H54 (cell line): ENCODE data around the gene BAIAP2L2.
"Not testable (repeated sequence)": the region's sequence is repeated elsewhere in the genome, so short reads cannot be mapped to it uniquely, and the experiment has no call there.

ENCODE experiments used
- DNase-seq: peaks from one replicate; pipeline ENCODE4 v3.0.0; 2011; ENCODE audit warnings: low spot score, mixed read lengths; ENCODE audit not compliant: insufficient read length
- FAIRE-seq: peaks from 3 replicates; lab custom pipeline; 2011; peaks lifted over from hg19 to GRCh38; lab: Jason Lieb, UNC
- POLR2A ChIP-seq: IDR thresholded peaks from 2 replicates; pipeline ENCODE4 v1.6.1; 2011; ENCODE audit warnings: low read depth, mild to moderate bottlenecking, low read length

Gene BAIAP2L2

GRCh38 chr22:38124236-38124974 is 13.9 kb upstream of the BAIAP2L2 start:
- no peak for TF ChIP-seq POLR2A
- FAIRE-seq (no peak), DNase-seq (no peak)

- FAIRE-seq, result no peak
- no peak for TF ChIP-seq POLR2A
- no peak for DNase-seq
These were observed 12.1 kb upstream of the BAIAP2L2 start for GRCh38 chr22:38122616-38123015.

DNA sequence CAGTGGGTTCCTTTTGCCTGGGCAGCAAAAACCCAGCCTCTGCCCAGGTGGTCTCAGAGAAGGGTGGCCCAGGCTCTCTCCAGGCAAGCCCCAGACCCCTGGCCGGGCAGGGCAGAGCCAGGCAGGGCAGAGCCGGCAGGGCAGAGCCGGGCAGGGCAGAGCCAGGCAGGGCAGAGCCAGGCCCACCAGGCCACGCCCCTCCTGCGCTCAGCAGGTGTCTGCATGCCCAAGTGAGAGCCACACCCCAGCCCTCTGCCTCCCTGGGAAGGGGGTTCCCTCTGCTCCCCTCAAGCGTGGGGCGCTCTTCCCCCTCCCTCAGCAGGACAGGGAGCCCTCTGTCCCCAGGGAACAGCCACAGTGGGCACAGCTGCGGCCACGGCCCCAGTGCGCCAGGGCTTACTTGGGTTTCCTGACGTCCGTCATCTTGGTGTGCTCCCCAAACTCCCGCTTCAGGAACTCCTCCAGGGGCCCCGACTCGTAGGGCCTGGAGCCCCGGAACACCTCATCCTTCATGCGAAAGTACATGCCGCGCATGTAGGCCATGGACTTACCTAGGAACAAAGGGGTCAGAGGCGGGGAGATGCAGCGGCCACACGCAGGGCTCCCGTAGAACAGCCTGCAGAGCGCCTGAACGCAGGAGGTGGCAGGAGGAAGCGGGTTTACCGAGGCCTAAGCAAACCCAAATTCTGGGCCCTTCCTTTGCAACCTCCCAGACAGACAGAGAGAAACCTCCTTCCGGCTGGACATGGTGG is 10.1 kb upstream of the BAIAP2L2 start:
- DNase-seq, result no peak
- no peak for TF ChIP-seq POLR2A
- FAIRE-seq, result no peak

GRCh38 chr22:38118747-38119146 is 8.3 kb upstream of the BAIAP2L2 start:
- not testable (repeated sequence) for DNase-seq, FAIRE-seq

- no peak for FAIRE-seq
- DNase-seq, result no peak
- TF ChIP-seq POLR2A, result no peak
These were observed 7.7 kb upstream of the BAIAP2L2 start for GRCh38 chr22:38118182-38118581.

GRCh38 chr22:38117556-38117955 is 7.1 kb upstream of the BAIAP2L2 start:
- not testable (repeated sequence) for FAIRE-seq, DNase-seq

DNA sequence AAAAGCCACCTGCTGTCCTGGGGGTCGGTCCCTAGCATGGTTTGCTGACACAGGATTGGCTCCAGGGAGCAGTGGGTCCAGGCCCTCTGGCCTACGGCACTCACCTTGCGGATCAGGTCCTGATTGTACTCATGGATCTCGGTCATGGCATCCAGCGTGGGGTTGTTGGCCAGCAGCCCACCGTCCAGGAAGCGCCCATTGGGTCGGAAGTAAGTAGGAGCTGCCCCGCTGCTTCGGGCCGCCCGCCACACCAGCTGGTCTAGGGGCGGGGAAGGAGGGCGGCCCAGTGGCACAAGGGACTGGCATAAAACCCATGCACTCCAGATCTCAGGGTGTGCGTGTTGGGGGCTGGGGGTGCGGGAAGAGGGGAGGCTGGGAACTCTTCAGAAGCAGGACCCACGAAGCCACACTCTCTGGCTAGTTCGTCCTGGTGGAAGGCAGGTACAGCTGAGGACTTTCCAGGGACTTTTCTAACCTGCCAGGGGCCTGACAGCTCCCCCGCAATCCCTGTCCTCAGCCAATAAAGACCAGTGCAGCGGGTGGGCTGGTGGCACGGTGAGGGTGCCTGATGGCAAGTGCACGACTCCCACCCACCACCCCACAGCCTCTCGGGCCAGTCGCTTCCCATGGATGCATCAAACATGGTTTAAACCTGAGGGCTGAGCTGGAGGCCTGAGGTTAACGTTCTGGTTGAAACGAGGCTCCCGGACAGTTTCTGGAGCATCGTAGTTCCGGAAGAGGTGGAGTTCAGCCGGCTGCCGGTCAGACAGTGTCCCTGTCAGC is 5.1 kb upstream of the BAIAP2L2 start:
- FAIRE-seq (no peak), DNase-seq (no peak)
- no peak for TF ChIP-seq POLR2A

GRCh38 chr22:38114484-38115398 is 4.3 kb upstream of the BAIAP2L2 start:
- FAIRE-seq (peak; percentile 83), DNase-seq (peak; percentile 95)
- TF ChIP-seq POLR2A, result no peak

GRCh38 chr22:38112381-38112780 is 1.9 kb upstream of the BAIAP2L2 start:
- DNase-seq, result no peak
- TF ChIP-seq POLR2A, result no peak

GRCh38 chr22:38111925-38112355 is 1.5 kb upstream of the BAIAP2L2 start:
- TF ChIP-seq POLR2A, result no peak
- FAIRE-seq (no peak), DNase-seq (no peak)

More at GRCh38 chr22:38112381-38112780, 1.9 kb upstream of the BAIAP2L2 start:
- FAIRE-seq, result no peak

GRCh38 chr22:38110863-38111852 is 674 bp upstream of the BAIAP2L2 start:
- FAIRE-seq (no peak), DNase-seq (no peak)
- TF ChIP-seq POLR2A, result no peak
